GM19324 (cell line): ENCODE data around the gene CYP27C1.

Experiments
- ATAC-seq: cut with Tn5 transposase; IDR thresholded peaks from one replicate; pipeline ENCODE4 v1.9.1; 2021; ENCODE audit warnings: mild to moderate bottlenecking, moderate library complexity; ENCODE audit not compliant: unreplicated experiment, low FRiP score

CYP27C1 gene

DNA sequence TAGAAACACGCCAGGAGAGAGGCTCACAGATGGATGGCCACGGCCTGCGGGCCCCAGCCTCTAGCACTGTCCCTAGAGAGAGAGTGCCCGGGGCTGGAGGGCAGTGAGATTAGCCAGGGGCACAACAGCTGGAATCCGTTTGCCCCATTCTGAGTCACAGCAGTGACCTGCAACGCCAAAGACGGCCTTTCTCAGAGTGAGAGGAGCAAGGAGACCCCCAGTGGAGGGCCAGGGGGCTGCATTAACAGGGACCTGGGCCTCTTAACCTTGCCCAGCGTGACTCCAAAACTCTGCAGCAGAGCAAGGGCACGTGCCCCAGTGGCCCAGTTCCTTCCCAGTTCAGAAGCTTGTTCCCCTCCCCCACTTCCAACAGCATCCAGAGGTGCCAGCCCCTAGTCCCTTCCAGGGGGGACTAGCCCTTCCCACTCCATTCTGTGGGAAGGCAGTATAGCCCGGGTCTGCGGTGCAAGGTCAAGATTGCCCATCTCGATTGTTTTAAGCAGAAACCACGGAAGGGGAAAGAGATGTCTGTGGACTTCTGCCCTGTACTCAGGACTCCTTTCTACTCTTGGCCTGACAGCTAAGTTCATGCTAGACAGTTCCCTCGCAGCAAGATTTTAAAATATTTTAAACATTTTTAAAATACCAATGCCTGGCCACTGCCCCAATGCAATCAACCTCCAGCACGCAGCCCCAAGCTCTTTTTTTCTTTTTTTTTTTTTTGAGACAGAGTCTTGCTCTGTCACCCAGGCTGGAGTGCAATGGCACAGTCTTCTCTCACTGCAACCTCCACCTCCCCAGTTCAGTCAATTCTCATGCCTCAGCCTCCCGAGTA lies 62.2 kb downstream of the CYP27C1 start:
- ATAC-seq: no peak

- ATAC-seq: no peak
Observed at GRCh38 chr2:127157114-127157513, 63.0 kb downstream of the CYP27C1 start.

DNA sequence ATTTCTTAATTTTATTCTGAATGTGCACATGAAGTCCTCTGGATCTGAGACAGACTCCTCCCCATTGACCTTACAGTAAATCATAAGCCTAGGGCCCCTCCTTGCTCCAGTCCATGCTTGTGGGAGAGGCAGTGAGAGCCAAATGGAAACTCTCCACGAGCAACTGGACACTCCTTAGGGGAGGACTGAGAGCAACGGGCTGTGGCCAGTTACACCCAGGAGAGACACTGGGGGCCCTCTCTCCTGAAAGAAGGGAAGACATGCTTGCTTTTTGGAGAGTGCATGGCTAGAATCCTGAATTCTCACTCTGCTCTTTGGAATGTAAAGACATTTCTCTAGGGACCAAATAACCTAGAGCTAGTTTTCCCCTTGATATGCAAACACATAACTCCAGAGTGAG lies 64.2 kb downstream of the CYP27C1 start:
- ATAC-seq: no peak

- no peak for ATAC-seq
Observed at GRCh38 chr2:127155028-127155581, 65.0 kb downstream of the CYP27C1 start.

- no peak for ATAC-seq
Observed at GRCh38 chr2:127154396-127154795, 65.7 kb downstream of the CYP27C1 start.

GRCh38 chr2:127153691-127154158 lies 66.4 kb downstream of the CYP27C1 start:
- no peak for ATAC-seq

- ATAC-seq: no peak
Observed at GRCh38 chr2:127150996-127151395, 69.1 kb downstream of the CYP27C1 start.

DNA sequence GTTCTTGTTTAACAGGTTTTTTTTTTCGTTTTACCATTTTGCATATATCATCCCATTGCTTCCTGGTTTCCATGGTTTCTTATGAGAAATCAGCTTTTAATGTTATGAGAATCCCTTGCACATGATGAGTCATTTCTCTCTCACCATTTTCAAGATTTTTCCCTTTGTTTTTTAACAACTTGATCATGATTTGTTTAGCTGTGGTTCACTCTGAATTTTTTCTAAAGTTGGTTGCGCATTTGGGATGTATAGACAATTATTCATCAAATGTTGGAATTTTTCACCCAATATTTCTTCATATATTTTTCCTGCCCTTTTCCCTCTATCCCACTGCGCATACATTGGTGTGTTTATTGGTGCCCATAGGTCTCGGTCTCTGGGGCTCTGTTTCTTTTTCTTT lies 70.7 kb downstream of the CYP27C1 start:
- no peak for ATAC-seq

GRCh38 chr2:127146820-127147502 lies 73.1 kb downstream of the CYP27C1 start:
- no peak for ATAC-seq

DNA sequence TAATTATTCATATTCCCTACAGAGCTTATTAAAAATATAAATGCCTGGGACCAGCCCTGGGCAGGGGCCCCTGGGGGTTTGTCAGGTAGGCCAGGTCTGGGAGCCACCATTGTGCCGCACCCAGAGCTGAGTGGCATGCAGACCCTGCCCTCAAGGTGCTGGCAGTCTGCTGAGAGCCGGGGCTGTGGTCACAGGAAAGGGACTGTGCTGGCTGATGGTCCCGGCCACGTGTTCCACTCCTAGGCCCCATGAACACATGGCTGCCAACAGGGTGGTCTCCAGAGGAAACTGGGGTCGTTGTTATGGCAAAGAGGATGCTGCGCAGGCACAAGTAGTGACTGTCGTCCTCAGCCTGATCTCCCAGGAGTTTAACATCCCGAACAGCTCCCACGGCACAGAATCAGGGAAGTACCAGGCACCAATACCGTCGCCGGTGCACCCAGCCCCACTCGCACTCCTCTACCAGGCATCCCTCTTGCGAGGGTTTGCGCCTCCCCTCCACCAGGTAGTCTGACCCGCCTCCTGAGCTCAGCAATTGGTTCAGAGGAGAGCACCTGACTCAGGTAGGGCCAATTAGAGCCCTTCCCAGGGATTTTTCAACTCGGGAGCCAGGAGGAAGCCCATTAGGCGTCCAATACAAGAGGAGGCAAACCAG lies 73.9 kb downstream of the CYP27C1 start:
- ATAC-seq: no peak

- no peak for ATAC-seq
Observed at GRCh38 chr2:127145280-127145895, 74.7 kb downstream of the CYP27C1 start.

- ATAC-seq: no peak
Observed at GRCh38 chr2:127143841-127144782, 76.0 kb downstream of the CYP27C1 start.

DNA sequence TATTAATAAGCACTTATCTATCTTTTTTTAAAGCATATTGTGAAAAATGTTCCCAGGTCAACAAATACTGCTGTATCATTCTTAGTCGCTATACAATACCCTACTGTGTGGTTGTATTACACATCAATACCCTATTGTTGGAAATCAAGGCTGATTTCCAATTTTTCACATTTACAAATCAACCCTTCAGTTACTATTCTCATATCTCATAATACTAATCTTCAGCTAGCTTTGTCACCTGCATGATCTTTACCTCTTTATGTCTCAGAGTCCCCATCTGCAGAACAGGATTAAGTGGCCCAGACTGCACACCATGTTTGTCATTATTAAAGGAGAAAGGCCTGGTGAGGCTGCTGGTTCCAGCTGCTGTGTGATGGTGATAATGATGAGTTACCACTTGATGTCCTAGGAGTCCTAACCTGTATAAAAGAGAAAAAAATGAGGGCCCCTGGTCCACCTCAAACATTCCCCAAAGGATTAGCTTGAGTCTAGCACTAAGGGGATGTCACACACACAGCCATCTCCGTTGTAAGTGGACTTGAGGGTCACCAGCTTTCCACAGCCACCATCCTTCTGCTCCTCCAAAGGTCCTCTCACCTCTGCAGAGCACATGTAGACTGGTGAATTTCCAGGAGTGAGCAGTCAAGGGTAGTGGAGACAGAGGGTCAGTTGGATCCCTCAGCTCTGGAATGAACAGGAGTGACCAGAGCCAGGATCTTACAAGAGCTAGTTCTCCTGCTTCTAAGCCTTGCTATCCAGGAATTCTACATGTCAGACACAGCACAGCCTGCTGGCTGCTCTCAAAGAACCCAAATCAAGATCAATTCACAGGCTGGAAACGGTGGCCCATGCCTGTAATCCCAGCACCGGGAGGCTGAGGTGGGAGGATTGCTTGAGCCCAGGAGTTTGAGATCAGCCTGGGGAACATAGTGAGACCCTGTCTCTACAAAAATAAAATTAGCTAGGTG lies 77.2 kb downstream of the CYP27C1 start:
- ATAC-seq: no peak

DNA sequence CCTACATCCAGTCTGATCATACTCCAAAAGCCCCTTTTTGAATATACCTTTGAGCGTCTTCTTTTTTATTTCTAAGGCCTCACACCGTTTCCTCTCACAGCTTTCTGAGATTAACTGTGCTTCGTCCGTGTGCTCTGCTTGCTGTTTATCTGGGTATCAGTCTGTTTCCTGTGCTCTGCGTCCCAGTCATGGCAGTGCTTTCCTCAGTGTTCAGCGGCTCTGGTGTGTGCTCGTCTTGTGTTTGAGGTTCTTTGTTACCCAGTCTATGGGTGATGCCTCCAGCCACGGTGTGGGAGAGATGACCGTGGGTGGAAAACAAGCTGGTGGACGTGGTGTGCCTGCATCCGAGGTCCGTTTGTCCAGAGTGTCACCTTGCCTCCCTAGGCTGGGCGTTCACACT lies 79.6 kb downstream of the CYP27C1 start:
- no peak for ATAC-seq

DNA sequence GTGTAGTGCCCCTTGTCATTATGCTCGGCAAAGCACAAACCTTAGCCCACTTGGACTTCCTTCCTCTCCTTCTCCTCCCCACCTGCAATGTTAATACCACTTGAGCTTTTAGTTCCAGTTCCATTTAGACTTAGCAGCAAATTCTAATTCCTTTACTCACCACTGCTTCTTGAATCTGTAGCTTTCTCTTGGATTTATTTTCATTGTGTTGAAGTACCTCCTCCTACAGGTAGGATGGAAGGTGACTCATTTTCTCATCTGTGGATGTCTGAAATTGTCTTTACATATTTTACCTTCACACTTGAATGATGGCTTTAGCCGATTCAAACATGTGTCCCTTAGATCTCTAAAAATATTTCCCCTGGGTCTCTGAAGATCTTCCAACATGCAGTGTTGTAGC lies 80.3 kb downstream of the CYP27C1 start:
- no peak for ATAC-seq

DNA sequence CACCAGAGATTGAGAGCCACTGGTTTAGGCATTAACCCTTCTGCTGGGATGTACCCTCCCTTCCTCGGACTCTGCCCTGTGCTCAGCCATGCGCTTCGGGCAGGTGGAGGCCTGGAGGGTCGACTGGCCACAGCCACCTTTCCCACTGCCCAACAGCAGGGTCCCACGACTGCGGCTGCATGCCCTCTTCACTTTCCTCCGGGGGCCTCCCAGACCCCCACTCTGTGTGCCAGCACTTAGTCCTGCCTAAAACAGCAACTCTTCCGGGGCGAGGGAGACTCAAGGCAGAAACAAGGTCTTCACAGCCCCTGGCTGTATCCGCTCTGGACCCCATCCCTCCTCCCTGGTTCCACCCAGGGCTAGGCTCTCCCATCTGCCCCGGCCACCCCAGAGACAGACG lies 81.8 kb downstream of the CYP27C1 start:
- ATAC-seq: no peak

- no peak for ATAC-seq
Observed at GRCh38 chr2:127137741-127138140, 82.4 kb downstream of the CYP27C1 start.

- no peak for ATAC-seq
Observed at GRCh38 chr2:127137225-127137624, 82.9 kb downstream of the CYP27C1 start.
